ENCODE results near the gene VPS13A. TPM values are rescaled to one million over a fixed set of nuclear protein-coding genes. Genes with fewer than 3 reads are reported as not detected.
A peak's percentile ranks its signal among the peaks of the same experiment; 100 is the strongest.

Gene VPS13A
- total RNA-seq, 1 donor from 2014 or later: 56.0 TPM

DNA sequence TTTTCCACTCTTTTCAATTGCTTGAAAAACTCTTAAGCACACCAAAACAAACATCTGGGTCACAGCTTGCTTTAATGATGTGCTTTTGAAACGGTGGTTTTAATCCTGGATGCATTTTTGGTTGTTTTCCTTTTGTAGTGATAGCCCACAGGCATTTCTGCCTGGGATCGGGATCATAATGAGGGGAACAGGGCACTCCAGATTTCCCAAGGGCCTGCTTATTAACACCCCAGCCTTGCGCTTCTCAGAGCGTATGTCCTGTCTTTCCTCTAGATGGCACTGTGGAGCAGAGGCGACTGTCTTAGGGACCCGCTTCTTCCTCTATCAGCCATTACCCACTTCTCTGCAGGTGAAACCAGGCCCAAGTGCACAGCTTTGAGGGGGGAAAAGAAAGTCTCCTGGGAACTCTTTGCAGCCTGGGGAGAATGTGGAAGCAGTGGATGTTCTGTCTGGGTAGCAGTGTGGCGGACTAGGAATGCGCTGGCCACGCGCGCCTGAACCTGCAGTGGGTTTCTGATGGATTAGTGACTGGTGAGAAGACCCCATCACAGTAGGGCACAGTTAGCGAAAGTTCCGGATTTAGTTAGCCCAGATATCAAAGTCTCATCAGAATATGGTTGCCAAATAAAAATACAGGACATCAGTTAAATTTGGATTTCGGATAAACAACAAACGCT is 280.7 kb downstream of the VPS13A start:
- peak; percentile 71 for DNase-seq (ENCODE audit: low spot score)

GRCh38 chr9:77460938-77461337 is 283.6 kb downstream of the VPS13A start:
- no peak for DNase-seq (ENCODE audit: low spot score)

GRCh38 chr9:77462066-77462465 is 284.7 kb downstream of the VPS13A start:
- no peak for DNase-seq (ENCODE audit: low spot score)

- no peak for DNase-seq (ENCODE audit: low spot score)
Measured at GRCh38 chr9:77463151-77463550, 285.8 kb downstream of the VPS13A start.

DNA sequence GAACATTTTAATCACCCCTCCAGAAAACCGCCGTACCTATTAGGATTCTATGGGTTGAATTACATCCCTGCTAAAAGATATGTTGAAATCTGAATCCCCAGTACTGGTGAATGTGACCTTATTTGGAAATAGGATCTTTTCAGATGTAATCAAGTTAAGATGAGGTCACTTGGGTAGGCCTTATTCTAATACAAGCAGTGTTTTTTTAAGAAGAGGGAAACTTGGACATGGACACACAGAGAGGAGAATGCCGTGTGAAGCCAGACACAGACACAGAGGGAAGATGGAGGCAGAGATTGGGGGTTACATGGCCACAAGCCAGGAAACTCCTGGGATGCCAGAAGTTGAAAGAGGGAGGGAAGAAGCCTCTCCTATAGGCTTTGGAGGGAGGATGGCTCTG is 287.3 kb downstream of the VPS13A start:
- DNase-seq (ENCODE audit: low spot score): no peak

DNA sequence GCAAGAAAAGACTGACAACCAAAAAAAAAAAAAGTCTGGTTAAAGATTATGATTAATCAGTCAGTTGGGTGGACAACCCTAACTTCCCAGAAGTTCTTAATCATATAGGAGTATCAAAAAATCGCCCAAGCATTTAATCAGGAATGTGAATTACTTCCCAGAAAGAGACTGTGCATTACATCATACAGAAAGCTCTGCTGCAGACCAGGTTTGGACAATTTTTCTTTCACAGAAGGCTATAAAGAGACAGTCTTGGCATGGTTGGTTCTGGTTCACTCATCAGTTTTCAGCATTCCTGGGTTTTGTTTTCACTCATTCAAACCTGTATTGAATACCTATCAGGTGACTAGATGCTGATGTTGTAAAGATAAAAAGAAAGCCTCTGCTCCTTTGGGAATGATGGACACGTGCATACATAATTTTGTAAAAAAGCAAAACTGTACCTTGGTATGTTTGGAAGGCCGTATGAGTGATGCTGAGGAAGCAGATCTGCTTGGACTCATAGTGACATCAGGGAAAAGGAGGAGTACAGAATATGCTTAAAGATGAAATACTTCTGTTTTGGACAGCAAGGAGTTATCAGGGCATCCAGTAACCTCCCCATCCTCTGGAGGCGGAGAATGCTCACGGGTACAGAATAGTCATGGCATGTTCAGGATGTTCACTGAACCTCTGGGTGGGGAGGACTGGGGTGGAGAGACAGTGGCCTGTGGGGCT is 292.3 kb downstream of the VPS13A start:
- DNase-seq (ENCODE audit: low spot score): no peak

Other genes with a start within 250 kb of the VPS13A start
- not detected for gene FOXB2, start 157.9 kb upstream of the VPS13A start, total RNA-seq